GM19351 (cell line): ENCODE data around the gene CUL2.

Experiments
- ATAC-seq: cut with Tn5 transposase; IDR thresholded peaks from one replicate; pipeline ENCODE4 v1.9.1; 2021; ENCODE audit warnings: mild to moderate bottlenecking, moderate library complexity; ENCODE audit not compliant: unreplicated experiment

The CUL2 gene

GRCh38 chr10:35090162-35090954 lies at the start of gene CUL2:
CUL2 (minus strand) TSS chr10:35090341; CDS start chr10:35071317, 19,024 bp downstream.
- peak; percentile 92 for ATAC-seq

DNA sequence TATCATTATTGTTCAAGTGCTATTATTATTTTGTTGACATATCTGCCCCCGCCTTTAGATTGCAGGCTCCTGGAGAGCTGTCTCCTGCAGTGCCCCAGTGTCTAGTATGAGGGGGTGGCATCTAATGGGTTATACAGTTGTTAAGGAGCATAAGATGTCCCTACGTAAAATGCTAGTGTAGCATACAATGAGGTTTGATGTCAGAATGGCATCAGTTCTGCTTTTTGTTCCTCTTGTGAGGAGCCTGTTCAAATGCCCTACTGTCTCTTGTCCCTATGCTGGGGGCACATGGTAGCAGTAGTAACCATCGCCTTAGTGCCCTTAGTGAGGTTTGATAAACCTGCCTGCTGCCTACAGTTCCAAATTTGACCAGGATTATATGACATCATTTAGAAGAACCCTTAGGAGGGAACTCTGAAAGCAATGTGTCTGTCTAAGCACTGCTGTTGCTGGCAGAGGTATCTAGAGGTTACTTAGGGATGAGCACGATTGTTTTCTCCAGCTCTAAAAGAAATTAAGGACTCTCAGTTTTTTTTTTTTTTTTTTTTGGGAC lies 46.2 kb upstream of the CUL2 start:
- ATAC-seq, result peak; percentile 66

DNA sequence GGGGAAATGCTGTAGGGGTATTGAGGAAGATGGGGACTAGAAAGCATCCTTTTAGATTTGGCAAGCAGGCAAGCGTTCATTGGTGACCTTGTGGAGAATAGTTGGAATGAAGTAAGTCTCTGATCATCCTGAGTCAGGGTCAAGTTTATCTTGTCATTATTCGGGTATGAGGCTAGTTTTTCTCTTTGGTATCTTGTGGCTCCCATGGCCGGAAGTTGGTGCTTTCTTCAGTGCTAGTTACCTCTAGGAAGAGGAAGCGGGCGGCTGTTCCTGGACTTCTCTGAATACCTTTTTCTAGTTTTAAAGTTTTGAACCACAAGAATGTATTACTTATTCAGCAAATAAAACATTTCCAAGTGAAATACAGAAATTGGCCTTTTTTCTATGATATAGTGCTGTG lies 45.7 kb upstream of the CUL2 start:
- ATAC-seq, result no peak

DNA sequence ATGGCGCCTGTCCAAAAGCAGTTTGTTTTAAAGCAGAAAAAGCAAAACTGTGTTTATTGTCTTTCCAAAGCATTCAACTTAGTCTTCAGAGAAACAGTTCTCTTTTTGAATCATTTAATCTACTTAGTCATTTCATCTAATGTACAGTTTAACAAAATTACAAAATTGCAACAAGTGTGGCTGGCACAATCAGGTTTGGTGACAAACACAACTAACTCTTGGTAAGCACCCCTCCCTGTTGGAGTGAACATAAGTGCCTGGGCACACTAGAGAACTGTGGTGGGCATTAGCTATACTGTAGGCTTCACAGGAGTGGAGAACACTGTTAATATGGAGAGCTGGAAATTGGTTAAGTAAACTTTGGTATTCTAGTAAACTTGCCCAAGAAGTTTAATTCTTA lies 43.4 kb upstream of the CUL2 start:
- ATAC-seq, result no peak

DNA sequence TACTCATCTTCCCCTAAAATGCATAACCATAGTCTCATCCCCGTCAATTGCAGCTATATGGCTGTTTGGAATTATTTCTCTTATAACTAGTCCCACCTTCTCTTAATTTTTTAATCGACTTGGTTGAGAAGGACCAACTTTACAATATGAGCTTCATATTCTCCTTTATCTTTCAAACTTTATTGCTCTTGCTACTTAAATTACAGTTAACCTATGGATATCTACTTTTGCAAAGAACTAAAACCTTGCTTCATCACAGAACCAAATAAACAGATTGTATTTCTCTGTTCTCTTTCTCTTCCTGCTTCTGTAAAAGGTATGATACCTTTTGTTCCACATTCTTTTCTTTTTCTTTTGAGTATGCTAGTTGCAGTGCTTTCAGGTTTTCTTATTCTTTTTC lies 42.6 kb upstream of the CUL2 start:
- ATAC-seq, result no peak

GRCh38 chr10:35130663-35131062 lies 40.5 kb upstream of the CUL2 start:
- no peak for ATAC-seq

GRCh38 chr10:35129185-35129674 lies 39.1 kb upstream of the CUL2 start:
- ATAC-seq, result no peak

GRCh38 chr10:35127289-35127891 lies 37.2 kb upstream of the CUL2 start:
- ATAC-seq, result no peak

DNA sequence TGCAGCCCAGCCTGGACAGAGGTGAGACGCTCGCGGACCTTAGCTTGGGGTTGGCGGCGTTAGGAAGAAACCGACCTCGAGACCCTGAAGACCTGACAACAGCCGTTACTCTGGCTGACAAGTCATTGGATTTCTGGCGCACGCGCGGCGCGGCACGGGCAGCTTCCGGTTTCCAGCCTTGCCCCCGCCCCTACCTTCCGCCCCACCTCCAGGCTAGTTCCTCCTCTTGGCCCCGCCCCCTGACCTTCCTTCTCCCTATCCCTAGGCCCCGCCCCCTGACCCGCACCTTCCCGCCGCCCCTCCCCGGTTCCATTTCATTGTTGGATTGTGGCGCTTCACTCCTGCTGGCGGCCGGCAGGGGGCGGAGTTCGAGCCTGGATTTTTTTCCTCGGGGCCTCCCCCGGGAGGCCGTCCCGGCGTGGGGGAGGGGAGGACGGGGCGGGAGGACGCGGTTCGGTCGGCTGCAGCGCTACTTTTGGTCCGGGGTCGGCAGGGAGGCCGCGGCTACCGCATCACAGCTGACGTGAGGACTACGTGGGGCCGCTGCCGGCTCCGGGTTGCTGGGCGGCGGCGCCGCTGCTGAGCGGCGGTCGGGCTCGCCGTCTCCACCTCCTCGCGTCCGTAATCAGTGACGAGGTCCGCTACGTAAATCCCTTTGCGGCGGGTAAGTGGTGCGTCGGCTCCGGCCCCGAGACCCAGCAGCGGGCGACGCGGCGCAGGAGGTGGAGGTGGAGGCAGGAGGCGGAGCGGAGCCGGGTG lies 36.6 kb upstream of the CUL2 start, which contains the start of gene CREM:
Gene CREM, plus strand, starts transcription at position 317 of the 759 bp plus-strand sequence. CDS start 10,990 bp downstream, outside the sequence.
- ATAC-seq, result peak; percentile 84

GRCh38 chr10:35126062-35126529 lies 36.0 kb upstream of the CUL2 start:
- ATAC-seq, result no peak

GRCh38 chr10:35124540-35124939 lies 34.4 kb upstream of the CUL2 start:
- ATAC-seq, result no peak

DNA sequence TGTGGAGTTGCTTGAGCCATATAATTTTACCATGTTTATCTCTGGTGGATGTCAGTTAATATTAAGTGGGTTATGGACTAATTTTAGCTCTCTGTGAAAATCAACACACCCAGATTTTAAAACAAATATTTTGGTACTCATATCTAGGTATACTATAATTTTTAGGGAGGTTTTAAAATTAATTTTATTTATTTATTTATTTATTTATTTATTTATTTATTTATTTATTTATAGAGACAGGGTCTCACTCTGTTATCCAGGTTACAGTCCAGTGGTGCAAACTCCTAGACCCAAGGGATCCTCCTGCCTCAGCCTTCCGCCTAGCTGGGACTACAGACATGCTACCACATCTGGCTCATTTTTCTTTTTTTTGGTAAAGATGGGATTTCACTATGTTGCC lies 29.2 kb upstream of the CUL2 start:
- ATAC-seq, result no peak

DNA sequence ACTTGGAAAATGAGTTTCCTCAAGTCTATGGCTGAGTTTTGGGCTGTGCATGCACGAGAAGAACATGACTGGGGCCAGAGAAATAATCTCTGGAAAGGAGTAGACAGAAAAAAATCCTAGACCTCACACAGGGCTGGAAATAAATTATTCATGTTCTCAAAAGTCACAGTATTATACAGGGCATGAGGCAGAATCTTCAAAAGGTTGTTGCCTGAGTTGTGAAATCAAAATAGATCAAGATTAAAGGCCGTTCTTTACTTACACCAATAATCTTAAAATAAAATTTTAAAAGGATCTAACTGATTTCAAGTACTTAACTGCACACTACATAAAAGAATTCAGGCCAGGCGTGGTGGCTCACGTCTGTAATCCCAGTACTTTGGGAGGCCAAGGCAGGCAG lies 22.4 kb upstream of the CUL2 start:
- ATAC-seq, result no peak

GRCh38 chr10:35103882-35104281 lies 13.7 kb upstream of the CUL2 start:
- no peak for ATAC-seq

GRCh38 chr10:35097510-35097909 lies 7.4 kb upstream of the CUL2 start:
- ATAC-seq, result no peak

GRCh38 chr10:35096312-35096711 lies 6.2 kb upstream of the CUL2 start:
- ATAC-seq, result no peak

DNA sequence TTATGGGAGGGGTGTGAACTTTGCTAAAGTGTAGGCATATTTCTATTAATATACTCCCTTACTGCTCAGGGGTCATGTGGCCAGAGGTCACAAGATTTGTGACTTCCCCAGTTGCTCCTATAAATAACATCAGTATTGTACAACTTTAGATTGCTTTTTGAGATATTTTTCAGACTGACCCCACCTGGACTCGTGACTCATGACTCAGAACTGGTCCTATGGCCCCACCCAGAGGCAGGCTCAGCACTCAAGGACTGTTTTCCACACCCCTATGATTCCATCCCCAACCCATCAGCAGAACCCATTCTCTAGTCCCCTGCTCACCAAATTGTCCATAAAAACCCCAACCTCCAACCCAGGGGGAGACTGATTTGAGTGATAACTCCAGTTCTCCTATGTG lies 2.7 kb upstream of the CUL2 start:
- ATAC-seq, result no peak

DNA sequence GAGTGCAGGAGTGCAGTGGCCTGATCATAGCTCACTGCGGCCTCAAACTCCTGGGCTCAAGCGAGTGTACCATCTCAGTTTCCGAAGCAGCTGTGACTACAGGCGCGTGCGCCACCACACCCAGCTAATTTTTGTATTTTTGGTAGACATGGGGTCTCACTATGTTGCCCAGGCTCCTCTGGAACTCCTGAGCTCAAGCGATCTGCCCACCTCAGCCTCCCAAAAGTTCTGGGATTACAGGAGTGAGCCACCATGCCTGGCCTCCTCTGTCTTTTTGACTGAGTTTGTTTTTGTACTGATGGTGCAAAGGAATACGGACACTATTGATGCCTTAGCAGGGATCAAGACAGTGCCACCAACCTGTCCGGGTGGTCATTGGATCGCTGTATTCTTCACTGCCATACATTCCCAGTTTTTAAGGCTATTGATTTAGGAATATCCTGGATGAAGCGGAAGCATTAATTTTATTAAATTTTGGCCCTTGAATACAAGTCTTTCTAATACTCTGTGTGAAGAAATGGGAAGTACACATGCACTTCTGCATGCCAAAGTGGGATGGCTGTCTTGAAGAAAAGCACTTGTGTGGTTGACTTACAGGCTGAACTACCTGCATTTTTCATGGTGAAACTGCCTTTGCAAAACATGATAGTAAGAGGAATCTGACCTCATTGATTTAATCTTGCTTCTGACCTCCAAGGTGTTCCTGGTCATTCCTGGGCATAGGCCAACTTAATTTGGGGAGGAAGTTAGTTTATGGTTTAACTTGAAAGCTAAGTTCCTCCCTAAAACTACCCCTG lies 2.1 kb upstream of the CUL2 start:
- ATAC-seq, result no peak

DNA sequence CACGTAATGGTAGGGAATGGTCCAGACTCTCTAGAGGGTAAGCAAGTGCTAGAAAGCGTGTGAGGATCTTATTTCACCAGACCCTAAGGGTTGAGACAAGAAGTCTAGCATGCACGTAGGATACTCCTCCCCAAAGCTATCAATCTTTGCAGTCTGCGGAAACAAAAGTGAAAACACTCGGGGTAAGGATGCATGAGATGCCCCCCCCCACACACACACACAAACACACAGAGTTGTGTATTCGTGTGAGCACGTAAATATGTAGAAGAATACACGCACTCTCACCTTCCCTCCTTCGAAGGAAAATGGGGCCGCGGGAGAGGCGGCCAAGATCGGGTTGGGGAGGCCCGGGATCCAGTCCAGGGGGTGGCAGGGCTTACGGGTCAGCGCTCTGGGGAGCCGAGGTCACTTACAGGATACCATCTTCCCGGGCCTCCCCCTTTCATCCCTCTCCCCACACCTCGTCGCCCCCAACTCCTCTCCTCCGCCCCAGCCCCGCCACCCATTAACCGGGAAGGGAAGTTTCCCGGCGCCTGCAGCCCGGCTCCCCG lies 455 bp downstream of the CUL2 start:
- ATAC-seq, result peak; percentile 40

DNA sequence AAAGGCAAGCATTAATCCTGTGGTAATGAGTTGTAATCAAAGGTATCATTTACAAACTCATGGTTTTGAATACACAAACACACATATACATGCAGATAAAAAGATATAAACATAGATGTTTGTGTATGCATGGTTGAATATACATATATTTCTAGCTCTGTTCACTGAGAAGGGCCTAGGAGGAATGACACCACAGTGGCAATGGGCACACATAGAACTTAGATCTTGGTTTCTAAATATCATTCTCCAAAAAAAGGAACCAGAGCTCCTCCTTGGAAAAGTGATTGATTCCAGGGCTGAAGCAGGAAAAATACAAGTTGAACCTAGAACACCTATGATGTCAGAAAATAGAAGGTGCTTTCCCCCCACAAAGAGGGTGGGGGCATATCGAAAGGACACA lies 6.9 kb downstream of the CUL2 start:
- no peak for ATAC-seq
